22Rv1 (cell line): Measurements from ENCODE around the gene CLSTN2.

Experiments used
- ZFX ChIP-seq: fragments of 450-650 bp; IDR thresholded peaks from 2 replicates; pipeline ENCODE4 v1.6.1; 2017; ENCODE audit warnings: antibody characterized with exemption, borderline replicate concordance
- TF ChIP-seq, protein P1 (sequence below): fragments of 450-650 bp; IDR thresholded peaks from 2 replicates; pipeline ENCODE4 v1.5.1; 2017; ENCODE audit warnings: mild to moderate bottlenecking

DNA sequence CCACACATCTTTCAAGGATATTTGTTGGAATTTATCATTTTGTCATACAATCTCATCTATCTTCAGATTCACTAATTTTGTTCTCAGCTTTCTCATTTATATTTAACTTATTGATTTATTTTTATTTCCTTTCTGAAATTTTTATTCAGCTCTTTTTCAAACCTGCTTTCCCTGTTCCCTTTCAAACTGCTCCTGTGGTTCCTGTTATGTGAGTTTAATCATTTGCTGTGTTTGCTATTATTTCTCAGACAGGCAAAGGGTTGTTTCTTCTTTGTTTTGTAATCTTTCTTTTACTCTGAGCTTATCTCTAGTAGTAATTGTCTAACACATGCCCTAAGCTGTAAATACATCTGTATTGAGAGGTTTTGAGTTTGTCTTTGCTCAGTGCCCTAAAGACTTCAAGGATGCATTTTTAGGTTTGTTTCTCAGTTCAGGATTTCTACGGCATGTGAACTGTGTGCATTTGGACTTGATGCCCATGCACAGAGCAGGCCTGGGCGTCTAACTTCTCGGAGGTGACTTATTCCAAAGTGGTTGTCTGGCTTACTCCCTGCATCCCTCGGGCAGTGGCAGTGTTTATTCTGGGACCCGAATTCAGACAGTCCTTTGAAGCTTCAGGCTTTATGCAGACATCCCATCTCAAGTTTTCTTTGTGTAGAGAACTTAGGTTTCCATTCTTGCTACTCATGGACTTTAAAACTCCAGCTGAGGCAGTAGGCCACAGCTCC is 587.8 kb downstream of the CLSTN2 start:
- TF ChIP-seq, protein P1, sequence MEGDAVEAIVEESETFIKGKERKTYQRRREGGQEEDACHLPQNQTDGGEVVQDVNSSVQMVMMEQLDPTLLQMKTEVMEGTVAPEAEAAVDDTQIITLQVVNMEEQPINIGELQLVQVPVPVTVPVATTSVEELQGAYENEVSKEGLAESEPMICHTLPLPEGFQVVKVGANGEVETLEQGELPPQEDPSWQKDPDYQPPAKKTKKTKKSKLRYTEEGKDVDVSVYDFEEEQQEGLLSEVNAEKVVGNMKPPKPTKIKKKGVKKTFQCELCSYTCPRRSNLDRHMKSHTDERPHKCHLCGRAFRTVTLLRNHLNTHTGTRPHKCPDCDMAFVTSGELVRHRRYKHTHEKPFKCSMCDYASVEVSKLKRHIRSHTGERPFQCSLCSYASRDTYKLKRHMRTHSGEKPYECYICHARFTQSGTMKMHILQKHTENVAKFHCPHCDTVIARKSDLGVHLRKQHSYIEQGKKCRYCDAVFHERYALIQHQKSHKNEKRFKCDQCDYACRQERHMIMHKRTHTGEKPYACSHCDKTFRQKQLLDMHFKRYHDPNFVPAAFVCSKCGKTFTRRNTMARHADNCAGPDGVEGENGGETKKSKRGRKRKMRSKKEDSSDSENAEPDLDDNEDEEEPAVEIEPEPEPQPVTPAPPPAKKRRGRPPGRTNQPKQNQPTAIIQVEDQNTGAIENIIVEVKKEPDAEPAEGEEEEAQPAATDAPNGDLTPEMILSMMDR = no peak
- TF ChIP-seq ZFX = no peak
